Naive thymus-derived CD8-positive, alpha-beta T cell (primary cell): Measurements from ENCODE around the gene HNRNPL. TPM values are rescaled to one million over a fixed set of nuclear protein-coding genes. Genes with fewer than 3 reads are reported as not detected.
"Not testable (repeated sequence)": the region's sequence is repeated elsewhere in the genome, so short reads cannot be mapped to it uniquely, and the experiment has no call there.

Experiments
- ATAC-seq, 2 donors: fragments of 150-1000 bp; cut with Tn5 transposase in 1 of 2; sonication (Bioruptor Pico), chemical (Tn5 transposase) in 1 of 2; 1 replicate in 1 of 2; 2 replicates in 1 of 2; pipeline ENCODE4 v1.10.0; 2021; ENCODE audit warnings: mild to moderate bottlenecking in 2 of 2, moderate library complexity in 2 of 2
- POLR2A ChIA-PET: fragments of 350-600 bp; sonication (Branson Sonifier 250); formaldehyde crosslinking; loops from one replicate; lab custom pipeline; 2021; ENCODE audit warnings: antibody characterized with exemption; lab: Charles Lee
- DNase-seq, 10 donors: peaks; one replicate each; pipeline versions ENCODE4 v3.0.0 to v3.0.0-alpha.2; 2020 to 2022
- H3K27ac Mint-ChIP-seq, 10 donors: one replicate each; pipeline ENCODE4 v1.8.0; 2020 to 2022; ENCODE audit warnings: mild to moderate bottlenecking in 10 of 10, mixed read lengths in 10 of 10, moderate library complexity in 4 of 10, inconsistent platforms in 1 of 10
- H3K27me3 Mint-ChIP-seq, 5 donors: one replicate each; pipeline ENCODE4 v1.8.0; 2021 to 2022; ENCODE audit warnings: mixed read lengths in 5 of 5
- H3K36me3 Mint-ChIP-seq, 3 donors: one replicate each; pipeline ENCODE4 v1.8.0; 2020 to 2022; ENCODE audit warnings: mixed read lengths in 3 of 3, mild to moderate bottlenecking in 2 of 3, inconsistent platforms in 1 of 3
- H3K4me1 Mint-ChIP-seq, 4 donors: one replicate each; pipeline ENCODE4 v1.8.0; 2021 to 2022; ENCODE audit warnings: mixed read lengths in 4 of 4
- H3K4me3 Mint-ChIP-seq, 10 donors: one replicate each; pipeline ENCODE4 v1.8.0; 2020 to 2022; ENCODE audit warnings: mild to moderate bottlenecking in 10 of 10, mixed read lengths in 10 of 10, moderate library complexity in 6 of 10, inconsistent platforms in 1 of 10
- H3K9me3 Mint-ChIP-seq, 9 donors: one replicate each; pipeline ENCODE4 v1.8.0; 2020 to 2022; ENCODE audit warnings: mixed read lengths in 9 of 9, mild to moderate bottlenecking in 3 of 9, inconsistent platforms in 1 of 9, moderate library complexity in 1 of 9
- polyA plus RNA-seq, 3 donors: library from polyadenylated mRNA; unstranded; fragments of 300-500 nt; fragmentation: Illumina TruSeq; gene quantifications; one replicate each; pipeline ENCODE4 v1.2.3, GENCODE V29; 2021
- total RNA-seq, 8 experiments: library from RNA in 2 of 8; stranded (reverse) in 2 of 8; gene quantifications; one replicate each; pipeline ENCODE4 v1.2.3 and lab custom pipeline; 2021 to 2026

Gene HNRNPL
- total RNA-seq (100 to 1,000 TPM; 390 to 406 TPM), polyA plus RNA-seq (10 to 100 TPM; 70.6 to 77.6 (median 71.4) TPM), total RNA-seq (lab: John Stamatoyannopoulos, UW) (202 to 412 (median 302) reads per million in 6 experiments)

DNA sequence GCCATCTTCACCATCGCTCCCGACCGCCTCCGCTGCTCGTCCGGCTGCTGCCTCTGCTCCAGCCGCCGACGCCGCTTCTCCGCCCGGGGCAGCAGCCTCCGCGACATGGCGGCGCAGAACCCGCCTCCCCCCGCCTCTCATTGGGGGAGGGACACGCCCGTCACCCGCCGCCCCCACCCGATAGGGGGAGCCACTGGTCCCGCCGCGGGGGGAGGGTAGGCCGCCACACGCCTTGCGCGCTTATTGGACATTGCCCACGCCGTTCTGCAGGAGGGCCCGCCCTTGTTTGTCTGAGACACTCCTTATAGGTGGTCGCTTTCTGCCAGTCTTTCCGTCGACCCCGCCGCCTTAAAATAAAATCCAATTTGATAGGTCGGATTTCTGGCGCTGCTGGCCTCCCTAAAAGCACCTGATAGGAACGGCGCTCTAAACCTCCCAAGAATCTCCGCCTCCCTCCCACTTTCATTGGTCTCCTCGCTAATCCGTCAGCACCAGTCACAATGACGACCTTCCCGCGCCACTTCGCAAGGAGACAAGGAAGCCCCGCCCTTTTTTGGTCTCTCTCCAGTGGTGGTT lies at the start of gene HNRNPL:
TSS of gene HNRNPL (minus strand) at position 127 of the 576 bp plus-strand sequence. CDS start at position 107, 20 bp downstream.
- Mint-ChIP-seq H3K9me3 (peaks cover 0 to 4% (median 0%) of the 10 kb centered on the region in 9 donors), H3K4me3 (peak within 1 kb of the TSS; percentile 92 to 99 (median 95)), H3K36me3 (peaks cover 5 to 41% (median 18%) of the 10 kb centered on the region in 3 donors), H3K27ac (peak within 1 kb of the TSS; percentile 95 to 100 (median 99)), H3K27me3 (peaks cover 0 to 3% (median 0%) of the 10 kb centered on the region in 5 donors), H3K4me1 (peaks cover 28 to 61% (median 57%) of the 10 kb centered on the region in 4 donors)
- POLR2A ChIA-PET, result interaction anchor here (0.6 to 9.5 kb wide), 21 partner anchors 8 to 631 kb away, joined by 3 to 302 read pairs (median 7); partner anchors contain the start of genes ECH1, EIF3K, FAM98C and MAP4K1
- ATAC-seq (peak; percentile 66 to 69), DNase-seq (peak; percentile 98 to 100 (median 99))

DNA sequence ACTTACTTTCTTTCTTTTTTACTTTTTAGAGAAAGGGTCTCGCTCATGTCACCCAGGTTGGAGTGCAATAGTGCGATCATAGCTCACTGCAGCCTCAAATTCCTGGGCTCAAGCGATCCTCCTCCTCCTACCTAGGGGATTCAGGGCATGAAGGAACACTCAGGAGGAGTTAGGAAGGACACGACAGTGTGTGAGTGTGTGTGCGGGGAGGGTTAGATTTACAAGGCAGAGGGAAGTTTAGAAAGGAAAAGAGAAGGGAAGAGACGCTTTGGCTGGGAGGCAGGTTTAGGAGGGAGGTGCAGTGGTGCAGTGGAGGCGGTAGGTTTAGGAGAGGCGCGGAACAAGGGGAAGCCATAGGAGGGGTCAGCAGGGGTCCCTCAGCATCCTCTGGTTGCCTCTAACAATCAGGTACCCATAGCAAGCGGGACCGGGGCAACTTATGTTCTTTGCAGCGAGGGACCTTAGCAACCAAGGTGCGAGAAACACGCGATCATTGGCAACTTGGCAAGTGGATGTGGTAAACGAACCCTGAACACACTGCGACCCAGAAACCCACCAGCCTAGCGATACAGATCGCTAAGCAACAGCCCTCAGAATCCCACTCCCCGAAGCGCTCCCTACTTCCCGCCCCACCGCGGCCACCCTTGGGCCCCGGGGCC lies 49.1 kb upstream of the HNRNPL start:
- DNase-seq (no peak), ATAC-seq (peak in 1 of 2 donors; percentile 22)
- Mint-ChIP-seq H3K4me1 (peaks cover 20 to 55% (median 51%) of the 10 kb centered on the region in 4 donors), H3K27ac (peak overlapping the region; percentile 93 to 100 (median 99)), H3K36me3 (peaks cover 0 to 10% (median 0%) of the 10 kb centered on the region in 3 donors), H3K27me3 (no peaks in the 10 kb centered on the region), H3K4me3 (peak overlapping the region; percentile 86 to 100 (median 97)), H3K9me3 (no peaks in the 10 kb centered on the region)
- POLR2A ChIA-PET, result no interaction called here

DNA sequence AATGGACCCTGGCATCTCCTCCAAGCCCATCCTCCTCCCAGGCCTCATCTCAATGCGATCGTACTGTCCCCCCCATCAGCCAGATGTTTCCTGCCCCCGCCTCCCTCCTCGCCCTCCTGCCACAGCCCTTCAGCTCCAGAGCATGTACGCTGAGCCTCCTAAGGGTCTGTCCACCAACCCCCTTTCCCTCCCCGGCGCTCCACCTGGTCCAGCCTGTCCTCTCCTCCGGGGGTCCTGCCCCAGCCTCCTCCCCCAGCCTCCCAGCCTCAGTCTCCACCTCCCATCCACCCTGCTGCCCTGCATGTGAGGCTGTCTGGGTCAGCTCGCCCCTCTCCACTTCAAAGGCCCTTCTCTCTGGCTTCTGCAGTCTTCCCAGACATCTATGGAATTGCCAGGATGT lies 45.2 kb upstream of the HNRNPL start:
- POLR2A ChIA-PET, result no interaction called here
- DNase-seq, result no peak
- Mint-ChIP-seq H3K9me3 (no peaks in the 10 kb centered on the region), H3K27me3 (no peaks in the 10 kb centered on the region), H3K4me1 (peaks cover 13 to 40% (median 30%) of the 10 kb centered on the region in 4 donors), H3K36me3 (peaks cover 0 to 18% (median 0%) of the 10 kb centered on the region in 3 donors), H3K27ac (peak overlapping the region in 3 of 10 donors; percentile 47 to 78 (median 62)), H3K4me3 (no peak overlapping the region)
- no peak for ATAC-seq

DNA sequence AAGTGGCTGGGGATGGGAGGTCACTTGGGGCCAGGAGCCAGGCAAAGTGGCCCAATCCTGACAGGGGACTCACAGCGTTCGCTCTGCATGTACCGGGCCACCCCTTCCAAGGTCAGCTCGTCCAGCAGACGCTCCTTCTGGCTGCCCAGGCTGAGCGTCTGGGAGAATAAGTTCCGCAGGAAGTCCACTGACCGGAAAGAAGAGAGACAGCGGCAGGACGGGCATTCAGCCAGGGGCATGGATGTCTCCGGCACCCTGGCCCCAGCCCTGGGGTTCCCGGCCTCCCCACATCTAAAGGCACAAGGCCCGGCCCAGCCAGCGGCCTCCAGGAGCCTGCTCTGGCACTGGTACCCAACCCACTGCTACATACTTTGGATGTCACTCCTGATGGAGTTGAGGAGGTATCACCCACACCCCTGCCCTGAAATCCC lies 43.6 kb upstream of the HNRNPL start:
- no peak for ATAC-seq
- H3K36me3 Mint-ChIP-seq, result peaks cover 0 to 31% (median 5%) of the 10 kb centered on the region in 3 donors
- no peaks in the 10 kb centered on the region for H3K27me3 Mint-ChIP-seq
- POLR2A ChIA-PET, result interaction anchor here (0.6 to 1.6 kb wide), 3 partner anchors 15 to 64 kb away, joined by 3 to 4 read pairs (median 4); partner anchors contain the start of gene RINL
- H3K4me1 Mint-ChIP-seq, result peaks cover 6 to 28% (median 19%) of the 10 kb centered on the region in 4 donors
- no peaks in the 10 kb centered on the region for H3K9me3 Mint-ChIP-seq
- H3K4me3 Mint-ChIP-seq, result no peak overlapping the region
- DNase-seq, result no peak
- no peak overlapping the region for H3K27ac Mint-ChIP-seq

DNA sequence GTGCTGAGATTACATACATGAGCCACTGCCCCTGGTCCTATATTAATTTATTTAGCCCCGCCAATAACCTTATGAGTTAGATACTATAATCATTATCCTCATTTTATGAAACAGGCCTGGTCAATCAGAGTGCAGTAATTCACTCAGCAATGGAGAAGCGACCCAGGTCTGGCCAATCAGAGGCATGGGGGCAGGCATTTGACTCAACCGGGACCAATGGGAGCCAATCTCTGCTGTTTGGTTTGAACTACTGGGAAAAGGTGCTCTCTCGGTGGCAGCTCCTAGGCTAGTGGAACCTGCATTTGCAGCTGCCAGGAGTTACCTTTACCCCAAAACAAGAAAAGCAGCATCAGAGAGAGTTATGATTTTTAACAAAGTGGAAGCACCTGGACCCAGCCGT lies 43.1 kb upstream of the HNRNPL start:
- no peaks in the 10 kb centered on the region for H3K9me3 Mint-ChIP-seq
- peaks cover 4 to 23% (median 14%) of the 10 kb centered on the region in 4 donors for H3K4me1 Mint-ChIP-seq
- POLR2A ChIA-PET, result interaction anchor here (0.6 to 1.3 kb wide), 3 partner anchors 23 to 64 kb away, joined by 3 to 4 read pairs (median 3); no protein-coding TSS in a partner anchor
- peak overlapping the region in 2 of 10 donors; percentile 29 to 38 for H3K27ac Mint-ChIP-seq
- DNase-seq, result no peak
- H3K27me3 Mint-ChIP-seq, result no peaks in the 10 kb centered on the region
- peaks cover 0 to 31% (median 5%) of the 10 kb centered on the region in 3 donors for H3K36me3 Mint-ChIP-seq
- no peak overlapping the region for H3K4me3 Mint-ChIP-seq
- no peak for ATAC-seq

DNA sequence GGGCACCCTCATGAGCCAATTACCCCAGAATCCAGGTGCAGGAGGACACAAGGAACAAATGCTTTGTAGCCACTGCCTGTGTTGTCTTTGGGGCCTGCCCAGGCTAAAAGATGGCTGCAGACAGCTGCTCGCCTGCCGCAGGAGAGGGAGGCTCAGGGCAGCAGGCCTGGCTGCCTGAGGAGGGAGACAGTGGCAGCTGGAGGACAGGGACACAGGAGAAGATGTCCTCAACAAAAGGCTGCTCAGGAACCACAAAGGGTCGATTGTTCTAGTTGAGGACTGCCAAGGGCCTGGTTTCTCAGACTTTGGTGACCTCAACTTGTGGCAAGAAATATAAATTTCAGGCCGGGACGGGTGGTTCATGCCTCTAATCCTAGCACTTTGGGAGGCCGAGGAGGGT lies 42.0 kb upstream of the HNRNPL start:
- POLR2A ChIA-PET, result interaction anchor here (1.3 kb wide), 1 partner anchor 22 kb away, joined by 3 read pairs; no protein-coding TSS in a partner anchor
- Mint-ChIP-seq H3K9me3 (no peaks in the 10 kb centered on the region), H3K27ac (no peak overlapping the region), H3K27me3 (no peaks in the 10 kb centered on the region), H3K4me3 (no peak overlapping the region), H3K36me3 (peaks cover 0 to 31% (median 5%) of the 10 kb centered on the region in 3 donors), H3K4me1 (peaks cover 4 to 16% (median 11%) of the 10 kb centered on the region in 4 donors)
- DNase-seq (no peak), ATAC-seq (no peak)

DNA sequence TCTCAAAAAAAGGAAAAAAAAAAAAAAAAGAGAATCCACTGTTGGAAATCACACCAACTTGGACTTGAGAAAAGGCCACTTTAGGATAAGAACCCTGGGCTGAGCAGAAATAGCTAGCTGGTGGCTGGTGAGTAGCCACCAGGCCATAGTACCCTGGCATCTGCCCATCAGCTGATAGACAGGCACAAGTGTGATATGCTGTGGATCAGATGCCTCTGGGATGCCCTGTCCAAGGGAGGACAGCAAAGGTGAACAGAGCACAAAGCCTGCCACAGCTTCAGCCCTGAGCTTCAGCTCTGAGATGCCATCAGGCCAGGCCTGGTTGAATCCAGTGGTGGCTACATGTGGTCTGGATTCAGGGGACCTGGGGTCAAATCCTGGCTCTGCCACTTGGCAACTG lies 40.9 kb upstream of the HNRNPL start:
- POLR2A ChIA-PET, result no interaction called here
- H3K4me1 Mint-ChIP-seq, result peaks cover 4 to 13% (median 9%) of the 10 kb centered on the region in 4 donors
- no peak for DNase-seq
- no peaks in the 10 kb centered on the region for H3K9me3 Mint-ChIP-seq
- H3K36me3 Mint-ChIP-seq, result peaks cover 0 to 31% (median 5%) of the 10 kb centered on the region in 3 donors
- H3K27me3 Mint-ChIP-seq, result no peaks in the 10 kb centered on the region
- ATAC-seq, result no peak
- H3K4me3 Mint-ChIP-seq, result no peak overlapping the region
- H3K27ac Mint-ChIP-seq, result no peak overlapping the region

DNA sequence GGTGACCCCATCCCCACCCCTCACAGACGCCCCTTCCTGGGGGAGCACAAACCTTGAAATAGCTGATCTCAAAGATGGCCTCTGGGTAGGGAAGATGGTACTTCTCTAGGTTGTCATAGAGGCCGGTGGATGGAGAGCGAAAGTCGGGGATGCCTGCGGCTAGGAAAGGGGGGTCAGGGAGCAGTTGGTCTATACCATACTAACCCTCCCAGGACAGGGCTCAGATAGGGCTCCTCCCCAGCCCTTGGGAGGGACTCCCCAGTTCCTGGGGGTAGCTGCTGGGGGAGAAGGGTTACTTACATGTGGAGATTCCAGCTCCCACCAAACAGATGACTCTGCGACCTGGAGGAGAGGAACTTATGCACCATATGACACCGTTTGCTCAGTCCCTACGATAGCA lies 40.0 kb upstream of the HNRNPL start:
- peaks cover 3 to 11% (median 5%) of the 10 kb centered on the region in 4 donors for H3K4me1 Mint-ChIP-seq
- H3K4me3 Mint-ChIP-seq, result no peak overlapping the region
- DNase-seq (no peak), ATAC-seq (no peak)
- H3K27ac Mint-ChIP-seq, result no peak overlapping the region
- no peaks in the 10 kb centered on the region for H3K27me3 Mint-ChIP-seq
- POLR2A ChIA-PET, result interaction anchor here (0.6 kb wide), 1 partner anchor 15 kb away, joined by 4 read pairs; no protein-coding TSS in a partner anchor
- H3K36me3 Mint-ChIP-seq, result peaks cover 0 to 30% (median 5%) of the 10 kb centered on the region in 3 donors
- H3K9me3 Mint-ChIP-seq, result no peaks in the 10 kb centered on the region

DNA sequence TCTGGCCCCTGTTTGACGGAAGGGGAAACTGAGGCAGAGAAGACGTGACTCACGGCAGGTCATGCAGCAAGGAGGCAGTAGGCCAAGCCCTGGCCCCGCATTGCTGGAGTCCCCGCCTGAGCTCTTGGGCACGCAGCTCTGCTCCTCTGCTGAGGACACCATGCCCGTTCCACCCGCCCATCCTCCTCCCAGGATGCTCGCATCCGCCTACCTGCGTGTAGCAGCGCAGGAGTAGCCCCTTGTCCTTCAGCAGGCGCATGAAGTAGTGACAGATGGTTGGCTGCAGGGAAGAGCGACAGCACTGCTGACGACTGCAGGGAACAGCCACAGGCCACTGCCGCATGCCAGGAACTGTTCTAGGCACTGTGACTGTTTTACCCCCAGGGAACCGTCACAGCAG lies 39.1 kb upstream of the HNRNPL start:
- no peak overlapping the region for H3K27ac Mint-ChIP-seq
- H3K27me3 Mint-ChIP-seq, result no peaks in the 10 kb centered on the region
- H3K36me3 Mint-ChIP-seq, result peaks cover 0 to 25% (median 5%) of the 10 kb centered on the region in 3 donors
- H3K9me3 Mint-ChIP-seq, result no peaks in the 10 kb centered on the region
- DNase-seq (no peak), ATAC-seq (no peak)
- peaks cover 0 to 7% (median 2%) of the 10 kb centered on the region in 4 donors for H3K4me1 Mint-ChIP-seq
- POLR2A ChIA-PET, result interaction anchor here (1.9 kb wide), 1 partner anchor 119 kb away, joined by 6 read pairs; no protein-coding TSS in a partner anchor
- H3K4me3 Mint-ChIP-seq, result no peak overlapping the region

DNA sequence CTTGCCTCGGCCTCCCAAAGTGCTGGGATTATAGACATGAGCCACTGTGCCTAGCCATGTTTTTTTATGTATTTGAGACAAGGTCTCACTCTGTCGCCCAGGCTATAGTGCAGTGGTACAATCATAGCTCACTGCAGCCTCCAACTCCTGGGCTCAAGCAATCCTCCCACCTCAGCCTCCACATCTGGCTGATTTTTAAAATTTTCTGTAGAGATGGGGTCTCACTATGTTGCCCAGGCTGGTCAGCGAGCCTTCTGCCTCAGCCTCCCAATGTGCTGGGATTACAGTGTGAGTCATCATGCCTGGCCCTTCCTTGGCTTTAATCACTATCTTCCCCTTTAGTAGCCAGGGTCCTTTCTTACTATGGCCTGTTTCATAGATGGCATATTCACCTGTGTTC lies 34.9 kb upstream of the HNRNPL start:
- Mint-ChIP-seq H3K36me3 (peaks cover 0 to 22% (median 5%) of the 10 kb centered on the region in 3 donors), H3K4me1 (peaks cover 0 to 19% (median 6%) of the 10 kb centered on the region in 4 donors), H3K27ac (peak overlapping the region in 3 of 10 donors; percentile 15 to 65 (median 43))
- H3K27me3 Mint-ChIP-seq, H3K9me3 Mint-ChIP-seq, DNase-seq, ATAC-seq, H3K4me3 Mint-ChIP-seq: not testable (repeated sequence)
- POLR2A ChIA-PET, result interaction anchor here (0.8 kb wide), 1 partner anchor 72 kb away, joined by 3 read pairs; the partner anchor contains the start of gene LGALS4

DNA sequence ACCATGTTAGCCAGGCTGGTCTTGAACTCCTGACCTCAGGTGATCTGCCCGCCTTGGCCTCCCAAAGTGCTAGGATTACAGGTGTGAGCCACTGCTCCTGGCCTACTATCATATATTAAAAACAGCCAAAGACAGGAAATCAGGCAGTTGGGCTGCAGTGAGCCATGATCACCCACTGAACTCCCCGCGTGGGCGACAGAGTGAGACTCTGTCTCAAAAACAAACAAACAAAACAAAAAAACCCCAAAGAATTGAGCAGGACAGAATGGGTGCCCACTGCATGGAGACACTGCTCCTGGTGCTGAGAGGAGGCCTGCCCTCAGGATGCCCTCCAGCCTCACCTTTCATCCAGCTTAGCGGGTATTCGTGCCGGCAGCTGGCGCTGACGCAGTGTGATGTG lies 33.5 kb upstream of the HNRNPL start:
- DNase-seq (no peak), ATAC-seq (no peak)
- POLR2A ChIA-PET, result interaction anchor here (1.6 kb wide), 1 partner anchor 19 kb away, joined by 5 read pairs; no protein-coding TSS in a partner anchor
- no peak overlapping the region for H3K4me3 Mint-ChIP-seq
- peaks cover 0 to 14% (median 0%) of the 10 kb centered on the region in 3 donors for H3K36me3 Mint-ChIP-seq
- no peaks in the 10 kb centered on the region for H3K27me3 Mint-ChIP-seq
- H3K9me3 Mint-ChIP-seq, result no peaks in the 10 kb centered on the region
- H3K27ac Mint-ChIP-seq, result peak overlapping the region in 5 of 10 donors; percentile 21 to 85 (median 72)
- H3K4me1 Mint-ChIP-seq, result peaks cover 6 to 28% (median 17%) of the 10 kb centered on the region in 4 donors
